GM21825 (cell line): ENCODE measurements around the gene HTR2C.
"Not testable (repeated sequence)": the region's sequence is repeated elsewhere in the genome, so short reads cannot be mapped to it uniquely, and the experiment has no call there.

Source experiments
- ATAC-seq: cut with Tn5 transposase; IDR thresholded peaks from one replicate; pipeline ENCODE4 v1.9.1; 2021; ENCODE audit warnings: mild to moderate bottlenecking, moderate library complexity; ENCODE audit not compliant: unreplicated experiment

Gene HTR2C

DNA sequence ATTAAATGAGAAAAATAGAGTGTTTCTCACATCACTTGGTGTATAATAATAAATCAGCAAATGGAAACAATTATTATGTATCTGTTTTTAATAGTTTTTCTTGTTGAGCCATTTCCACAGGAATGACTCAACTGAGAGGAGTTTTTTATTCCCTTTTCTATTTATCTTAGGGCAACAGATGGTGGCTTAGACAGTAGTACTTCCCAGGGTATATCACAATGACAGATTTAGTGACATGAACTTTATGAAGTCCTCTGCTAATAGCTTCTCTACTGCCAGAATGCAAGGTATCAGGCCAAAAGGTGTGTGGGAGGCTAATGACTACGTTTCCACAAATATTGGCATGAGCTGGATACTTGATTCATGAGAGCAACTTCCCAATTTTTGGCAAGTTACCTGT lies 126.7 kb downstream of the HTR2C start:
- no peak for ATAC-seq

DNA sequence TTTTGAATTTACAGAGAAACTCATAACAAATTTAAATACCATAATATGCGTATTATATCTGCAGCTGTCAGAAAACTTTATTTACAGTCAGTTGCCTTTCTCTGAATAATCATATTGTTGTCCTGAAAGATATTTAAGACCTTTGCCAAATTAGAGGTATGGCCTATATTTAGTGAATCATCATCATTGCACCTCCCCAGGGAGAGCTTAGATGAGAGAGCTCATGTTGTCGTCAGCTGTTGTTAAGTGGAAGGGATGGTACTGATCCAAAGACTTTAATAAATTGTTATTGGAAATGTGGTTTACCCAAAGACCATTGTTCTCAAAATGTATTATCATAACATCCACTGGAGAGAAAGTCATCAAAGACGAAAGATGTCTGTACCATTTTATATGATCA lies 128.6 kb downstream of the HTR2C start:
- no peak for ATAC-seq

DNA sequence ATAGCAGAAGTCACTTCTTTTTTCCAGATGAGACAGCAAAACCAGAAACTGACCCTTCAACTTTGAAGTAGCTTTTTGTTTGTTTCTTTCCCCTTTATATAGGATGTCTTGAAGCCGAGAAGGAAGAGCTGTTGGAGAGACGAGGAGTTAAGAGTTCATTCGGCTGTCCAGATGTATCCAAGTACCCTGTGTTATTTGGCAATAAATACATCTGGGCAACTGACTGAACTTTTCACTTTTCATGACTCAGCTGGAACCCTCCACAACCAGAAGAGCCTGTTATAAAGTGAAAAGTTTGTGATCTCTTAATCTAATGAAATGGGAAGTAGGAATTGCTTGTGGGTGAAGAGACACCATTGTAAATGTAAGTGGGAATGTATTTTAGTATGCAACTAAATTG lies 131.2 kb downstream of the HTR2C start:
- ATAC-seq = no peak

DNA sequence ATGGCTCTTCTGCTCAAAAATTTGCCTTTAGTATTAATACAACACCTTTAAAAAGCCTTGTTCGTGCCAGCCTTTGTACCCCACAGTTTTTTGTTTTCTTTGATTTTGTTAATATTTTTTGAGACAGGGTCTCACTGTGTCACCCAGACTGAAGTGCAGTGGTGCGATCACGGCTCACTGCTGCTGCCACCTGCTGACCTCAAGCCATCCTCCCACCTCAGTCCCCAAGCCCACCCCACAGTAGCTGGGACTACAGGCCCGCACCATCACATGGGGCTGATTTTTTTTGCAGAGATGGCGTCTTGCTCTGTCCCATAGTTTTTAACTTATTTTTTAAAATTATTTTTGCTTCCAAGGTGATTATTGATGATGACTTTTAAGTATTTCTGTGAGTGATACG lies 134.0 kb downstream of the HTR2C start:
- ATAC-seq = no peak

DNA sequence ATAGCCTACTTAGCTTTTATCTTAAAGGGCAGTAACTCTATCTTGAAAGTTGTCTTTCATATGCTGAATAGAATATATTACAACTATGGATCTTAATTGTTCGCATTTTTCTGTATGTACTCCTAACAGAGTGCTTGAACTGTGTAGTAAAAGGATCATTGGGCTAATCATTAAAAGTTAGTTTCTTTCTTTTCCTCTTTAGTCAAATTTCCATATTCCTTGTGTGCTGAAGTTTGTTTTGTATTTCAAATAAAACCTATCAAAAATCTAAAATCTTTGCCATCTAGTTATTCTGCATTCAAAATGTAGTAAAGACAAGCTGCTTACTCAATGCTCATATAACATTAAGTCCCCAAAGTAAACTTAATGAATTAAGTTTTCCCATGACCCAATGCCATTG lies 182.7 kb downstream of the HTR2C start:
- no peak for ATAC-seq

DNA sequence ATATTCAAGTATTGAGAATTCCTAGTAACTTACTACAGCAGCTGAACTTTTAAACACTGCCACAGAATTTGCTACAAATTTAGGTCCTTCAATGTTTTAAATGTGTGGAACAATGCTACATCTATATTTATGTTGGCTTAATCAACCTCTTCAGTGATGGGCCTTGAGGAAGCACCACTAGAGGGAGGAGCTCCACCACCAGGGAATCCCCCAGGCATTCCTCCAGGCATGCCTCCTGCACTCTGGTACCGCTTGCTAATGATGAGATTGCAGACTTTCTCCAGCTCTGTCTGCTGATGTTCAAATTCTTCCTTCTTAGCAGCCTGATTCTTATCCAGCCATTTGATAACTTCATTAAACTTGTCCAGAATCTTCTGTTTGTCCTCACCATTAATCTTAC lies 190.8 kb downstream of the HTR2C start:
- ATAC-seq = no peak

DNA sequence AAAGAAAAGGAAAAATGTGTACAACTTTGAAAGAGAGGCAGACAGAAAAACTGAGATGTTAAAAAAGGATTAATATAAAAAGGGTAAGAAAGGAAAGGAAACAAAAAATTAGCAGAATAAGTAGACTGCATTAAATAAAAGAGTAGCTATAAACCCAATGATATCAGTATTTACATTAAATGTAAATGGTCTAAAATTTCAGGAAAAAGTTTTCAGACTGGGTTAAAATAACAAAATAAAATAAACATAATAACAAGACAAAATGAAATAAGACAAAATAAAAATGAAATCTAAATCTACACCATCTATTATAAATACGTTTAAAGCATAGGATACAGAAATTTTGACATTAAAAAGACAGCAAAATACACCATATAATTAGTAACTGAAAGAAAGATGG lies 199.0 kb downstream of the HTR2C start:
- ATAC-seq = no peak

DNA sequence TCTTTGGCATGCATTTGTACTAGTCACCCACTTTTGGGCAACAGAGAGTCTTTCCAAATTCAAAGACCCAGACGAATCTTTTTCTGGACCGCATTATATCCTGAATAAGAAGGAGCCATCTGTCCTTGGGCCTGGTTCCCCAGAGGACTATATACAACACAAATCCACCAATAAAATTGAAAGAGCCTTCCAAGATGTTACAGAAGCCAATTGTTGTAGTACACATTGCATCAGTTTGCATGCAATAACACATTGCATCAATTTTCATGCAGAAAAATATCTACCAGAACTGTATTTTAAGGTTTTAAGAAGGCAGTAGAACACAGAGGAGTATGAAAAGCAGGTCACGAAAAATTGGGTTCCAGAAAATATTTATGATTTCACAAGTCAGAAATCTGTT lies 203.2 kb downstream of the HTR2C start:
- ATAC-seq = no peak

DNA sequence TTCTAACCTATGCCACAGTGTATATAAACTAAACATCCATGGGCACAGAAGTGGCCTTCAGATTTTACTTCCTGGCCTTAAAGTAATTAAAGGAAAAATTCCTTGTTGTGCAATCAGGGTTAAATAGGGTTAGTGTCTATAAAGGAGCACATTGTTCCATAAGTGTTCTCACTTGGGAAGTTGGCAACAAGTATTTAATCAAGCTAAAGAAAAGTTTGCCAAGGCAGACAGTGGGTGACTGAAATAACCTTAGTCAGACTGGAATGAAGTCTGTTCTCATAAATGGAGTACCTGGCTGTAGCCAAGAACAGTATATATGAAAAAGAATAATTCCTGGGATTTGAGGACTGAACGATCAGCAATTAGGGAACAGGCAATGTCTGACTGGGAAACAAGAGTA lies 213.6 kb downstream of the HTR2C start:
- no peak for ATAC-seq

DNA sequence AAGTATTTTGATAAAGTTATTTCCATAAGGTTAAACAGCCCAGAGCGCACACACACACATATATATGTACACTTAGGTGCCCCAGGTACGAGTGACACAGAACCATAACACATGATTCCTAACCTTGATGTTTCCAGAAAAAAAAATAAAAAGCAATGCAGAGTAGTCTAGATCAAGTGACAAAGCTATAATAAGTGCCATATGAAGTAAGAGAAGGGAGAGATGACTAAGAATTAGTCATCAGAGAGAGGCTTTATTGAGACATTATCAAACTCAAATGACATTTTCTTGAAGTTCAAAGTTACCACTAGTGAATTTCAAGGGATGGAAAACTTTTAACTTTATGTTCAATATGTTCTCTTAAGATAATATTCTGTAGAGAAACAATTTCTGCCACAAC lies 215.0 kb downstream of the HTR2C start:
- ATAC-seq = no peak

DNA sequence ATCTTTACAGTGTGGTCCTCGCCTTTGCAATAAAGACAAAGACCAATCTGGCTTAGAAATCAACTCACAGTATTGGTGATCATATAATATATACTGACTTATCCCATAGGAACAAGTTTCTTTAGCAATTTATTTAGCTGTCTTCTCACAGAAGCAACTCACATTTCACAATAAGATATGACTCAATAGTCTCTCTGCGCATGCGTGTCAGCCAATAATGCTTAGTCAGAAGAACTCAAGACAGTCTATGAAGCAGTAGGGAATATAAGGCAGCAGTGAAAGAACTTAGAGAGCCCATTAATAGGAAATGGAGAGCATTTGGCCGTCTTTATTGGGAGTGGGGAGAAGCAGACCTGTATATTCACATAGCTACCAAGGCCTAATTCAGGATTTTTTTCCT lies 216.8 kb downstream of the HTR2C start:
- no peak for ATAC-seq

DNA sequence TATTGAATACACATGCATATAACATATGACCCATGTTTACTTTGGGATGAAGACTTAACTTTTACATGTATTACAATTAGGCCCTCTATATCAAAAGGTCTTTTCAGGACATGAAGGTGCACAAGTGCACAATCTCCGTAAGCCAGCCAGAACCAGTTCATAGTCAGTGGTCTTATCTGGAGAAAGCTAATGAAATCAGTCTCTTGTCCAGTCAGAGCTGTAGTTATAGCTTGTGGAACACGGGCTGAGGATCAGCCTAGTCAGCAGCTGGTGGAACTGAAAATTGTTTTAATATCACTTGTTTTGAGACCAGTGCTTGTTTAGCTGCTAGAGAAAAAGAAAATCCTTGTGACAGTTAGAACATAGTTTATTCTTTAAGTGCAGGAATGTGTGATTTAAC lies 235.6 kb downstream of the HTR2C start:
- no peak for ATAC-seq

DNA sequence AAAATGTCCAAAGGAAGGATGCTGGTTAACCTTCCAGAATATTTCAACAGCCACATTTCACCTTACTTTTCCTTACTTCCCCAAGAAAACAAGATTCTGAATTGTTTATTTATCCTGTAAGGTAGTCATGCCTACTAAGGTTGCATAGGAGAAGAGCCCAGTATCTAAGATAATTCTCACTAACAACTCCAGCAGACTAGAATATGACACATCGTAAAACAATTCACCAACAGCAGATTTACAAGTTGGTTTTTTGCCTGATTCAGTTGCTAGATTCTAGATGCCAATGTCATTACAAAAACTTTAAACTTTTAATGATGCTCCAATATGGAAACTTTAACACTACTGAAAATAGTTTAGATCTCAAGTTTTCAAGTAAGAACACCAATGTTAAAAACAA lies 257.2 kb downstream of the HTR2C start:
- no peak for ATAC-seq

DNA sequence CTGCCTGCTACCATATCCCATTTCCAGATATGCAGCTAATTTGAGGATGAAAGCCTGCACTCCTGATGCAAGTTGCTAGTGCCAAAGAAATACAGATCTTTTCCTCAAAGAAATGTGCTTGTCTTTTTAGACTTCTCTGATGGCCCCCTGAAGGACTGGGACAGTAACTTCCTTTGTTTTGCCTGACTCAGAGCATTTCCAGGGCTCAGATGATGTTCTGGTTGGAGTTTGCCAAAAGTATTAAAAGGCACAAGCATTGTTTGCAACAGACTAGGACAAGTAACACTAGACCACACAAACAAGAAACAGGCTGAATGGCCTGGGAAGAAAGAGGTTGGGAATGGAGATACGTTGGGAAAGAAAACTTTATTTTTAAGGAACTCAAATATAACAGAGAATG lies 258.3 kb downstream of the HTR2C start:
- no peak for ATAC-seq

DNA sequence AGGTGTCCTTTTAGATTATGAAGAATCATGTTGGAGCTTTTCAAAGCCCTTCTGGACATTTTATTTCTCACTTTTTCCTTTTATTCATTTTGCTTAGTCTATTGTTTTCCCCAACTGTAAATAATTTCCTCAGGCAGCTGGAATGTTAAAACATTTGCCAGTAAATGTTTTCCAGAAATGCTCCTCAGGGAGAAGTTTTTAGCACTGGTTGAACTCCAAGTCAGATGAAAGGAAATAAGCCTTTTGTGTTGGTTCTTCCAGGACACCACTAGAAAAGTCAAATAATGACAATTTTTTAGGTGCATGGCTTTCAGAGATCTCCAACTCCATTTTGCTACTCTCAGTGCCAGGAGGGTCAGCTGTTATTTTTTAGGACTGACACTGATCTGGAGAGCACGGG lies 305.6 kb downstream of the HTR2C start:
- no peak for ATAC-seq

DNA sequence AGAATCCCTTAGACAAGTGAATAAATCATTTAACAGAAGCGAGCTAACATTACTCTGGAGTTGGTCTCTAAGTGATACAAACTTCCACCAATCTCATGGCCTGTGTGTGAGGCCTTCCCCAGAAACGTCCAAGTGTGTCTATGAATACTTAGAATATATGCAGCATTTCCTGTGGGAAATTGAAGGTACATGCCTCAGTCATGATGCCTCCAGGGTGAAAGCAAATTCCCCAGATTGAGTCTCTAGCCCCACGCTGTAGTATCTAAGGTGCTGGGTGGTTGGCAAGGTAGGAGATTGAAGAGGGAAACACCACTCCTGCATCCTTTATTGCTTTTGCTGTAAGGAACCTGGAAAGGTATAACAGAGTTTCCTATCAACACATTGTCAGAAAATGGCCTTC lies 319.7 kb downstream of the HTR2C start:
- no peak for ATAC-seq

DNA sequence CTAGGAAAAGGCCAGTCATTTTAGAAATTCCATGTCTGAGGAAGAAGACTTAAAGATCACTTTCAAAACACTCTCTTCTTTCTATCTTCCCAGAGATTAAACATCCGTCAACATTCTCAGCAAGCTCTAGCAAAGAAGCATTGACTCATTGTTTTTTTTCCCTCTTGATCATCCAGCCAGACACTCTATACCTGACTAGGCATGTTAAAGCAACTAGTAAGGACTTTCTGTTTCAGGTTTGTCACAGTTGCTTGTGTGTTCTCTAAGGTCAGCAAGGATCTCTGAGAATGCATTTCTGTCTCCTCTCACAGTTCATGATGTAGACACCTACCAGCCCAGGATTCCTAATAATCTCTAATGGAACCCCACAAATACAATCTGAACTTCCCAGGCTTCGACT lies 321.4 kb downstream of the HTR2C start:
- ATAC-seq = no peak

DNA sequence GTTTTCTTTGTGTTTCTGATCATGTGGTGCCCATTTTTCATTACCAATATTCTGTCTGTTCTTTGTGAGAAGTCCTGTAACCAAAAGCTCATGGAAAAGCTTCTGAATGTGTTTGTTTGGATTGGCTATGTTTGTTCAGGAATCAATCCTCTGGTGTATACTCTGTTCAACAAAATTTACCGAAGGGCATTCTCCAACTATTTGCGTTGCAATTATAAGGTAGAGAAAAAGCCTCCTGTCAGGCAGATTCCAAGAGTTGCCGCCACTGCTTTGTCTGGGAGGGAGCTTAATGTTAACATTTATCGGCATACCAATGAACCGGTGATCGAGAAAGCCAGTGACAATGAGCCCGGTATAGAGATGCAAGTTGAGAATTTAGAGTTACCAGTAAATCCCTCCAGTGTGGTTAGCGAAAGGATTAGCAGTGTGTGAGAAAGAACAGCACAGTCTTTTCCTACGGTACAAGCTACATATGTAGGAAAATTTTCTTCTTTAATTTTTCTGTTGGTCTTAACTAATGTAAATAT lies 323.2 kb downstream of the HTR2C start:
- no peak for ATAC-seq

DNA sequence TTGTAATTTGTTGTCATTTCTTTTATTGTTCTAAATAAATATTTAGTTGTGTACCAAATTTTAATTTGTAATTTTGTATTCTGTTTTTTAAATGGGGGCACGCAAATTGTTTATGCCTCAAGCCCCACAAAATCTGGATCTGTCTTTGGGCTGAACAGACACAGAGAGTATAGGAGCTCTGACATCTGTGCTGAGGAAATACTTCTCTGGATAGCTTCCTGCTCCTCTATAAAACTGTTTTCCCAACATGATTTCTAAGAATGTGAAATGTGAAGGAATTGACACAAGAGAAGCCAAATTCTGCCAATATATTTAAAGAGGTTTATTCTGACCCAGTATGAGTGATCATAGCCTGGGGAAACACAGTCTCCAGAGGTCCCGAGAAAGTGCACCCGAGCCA lies 340.5 kb downstream of the HTR2C start:
- no peak for ATAC-seq

DNA sequence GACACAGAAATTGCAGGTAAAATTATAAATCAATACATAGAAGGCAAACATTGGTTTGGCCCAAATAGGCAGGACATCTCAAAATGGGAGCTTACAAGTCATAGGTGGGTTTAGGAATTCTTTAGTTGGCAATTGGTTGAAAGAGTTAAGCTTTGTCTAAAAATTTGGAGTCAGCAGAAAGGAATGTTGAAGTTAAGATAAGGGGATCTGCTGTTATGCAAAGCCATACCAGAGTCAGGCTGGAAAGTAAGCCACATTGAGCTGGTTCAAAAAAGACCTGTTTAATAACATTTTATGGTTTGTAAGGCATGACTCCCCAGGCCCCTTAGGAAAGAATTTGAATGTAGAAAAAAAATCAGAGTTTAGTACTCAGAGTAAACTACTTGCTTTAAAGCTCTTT lies 341.0 kb downstream of the HTR2C start:
- ATAC-seq = no peak

DNA sequence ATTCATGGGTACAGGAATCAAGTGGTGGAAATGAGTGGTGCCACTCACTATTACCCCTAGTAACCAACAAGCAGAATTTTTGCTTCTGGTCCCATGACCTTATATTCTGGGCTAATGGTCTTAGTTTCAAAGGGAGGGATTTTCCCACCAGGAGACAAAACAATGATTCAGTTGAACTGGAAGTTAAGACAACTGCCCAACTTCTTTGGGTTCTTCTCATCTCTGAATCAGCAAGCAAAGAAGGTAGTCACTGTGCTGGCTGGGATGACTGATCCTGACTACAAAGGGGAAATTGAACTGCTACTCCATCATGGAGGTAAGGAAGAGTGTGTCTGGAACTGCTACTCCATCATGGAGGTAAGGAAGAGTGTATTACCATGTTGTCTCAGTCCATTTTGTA lies 346.3 kb downstream of the HTR2C start:
- ATAC-seq = no peak

DNA sequence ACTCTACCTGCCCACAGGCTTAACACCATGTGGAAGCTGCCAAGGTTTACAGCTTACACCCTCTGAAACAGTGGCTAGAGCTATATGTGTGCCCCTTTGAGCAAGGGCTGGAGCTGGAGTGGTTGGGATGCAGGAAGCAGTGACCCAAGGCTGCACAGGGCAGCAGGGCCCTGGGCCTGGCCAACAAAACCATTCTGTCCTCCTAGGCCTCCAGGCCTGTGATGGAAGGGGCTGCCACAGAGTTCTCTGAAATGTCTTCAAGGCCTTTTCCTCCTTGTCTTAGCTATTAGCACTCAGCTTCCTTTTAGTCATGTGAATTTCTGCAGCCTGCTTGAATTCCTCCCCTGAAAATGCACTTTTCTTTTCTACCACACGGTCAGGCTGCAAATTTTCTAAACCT lies 348.7 kb downstream of the HTR2C start:
- no peak for ATAC-seq

DNA sequence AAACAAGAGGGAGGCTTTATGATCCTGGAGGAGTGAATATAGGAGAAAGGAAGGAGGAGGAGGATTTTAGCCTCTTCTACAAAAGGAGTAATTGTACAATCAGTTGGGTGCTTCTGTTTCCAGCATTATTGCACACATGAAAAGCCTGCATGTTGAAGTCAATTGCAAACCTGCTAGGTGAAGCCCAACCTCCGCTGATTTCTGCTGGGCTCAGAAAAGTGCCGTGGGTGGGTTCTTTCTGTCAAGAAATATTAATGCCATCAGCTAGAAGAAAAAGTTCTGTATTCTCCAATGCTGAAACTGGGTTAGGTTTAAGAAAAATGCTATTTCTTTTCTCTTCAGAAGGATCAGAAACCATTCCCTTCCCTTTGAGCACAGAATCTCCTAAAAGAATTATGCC lies 349.4 kb downstream of the HTR2C start:
- ATAC-seq = not testable (repeated sequence)

DNA sequence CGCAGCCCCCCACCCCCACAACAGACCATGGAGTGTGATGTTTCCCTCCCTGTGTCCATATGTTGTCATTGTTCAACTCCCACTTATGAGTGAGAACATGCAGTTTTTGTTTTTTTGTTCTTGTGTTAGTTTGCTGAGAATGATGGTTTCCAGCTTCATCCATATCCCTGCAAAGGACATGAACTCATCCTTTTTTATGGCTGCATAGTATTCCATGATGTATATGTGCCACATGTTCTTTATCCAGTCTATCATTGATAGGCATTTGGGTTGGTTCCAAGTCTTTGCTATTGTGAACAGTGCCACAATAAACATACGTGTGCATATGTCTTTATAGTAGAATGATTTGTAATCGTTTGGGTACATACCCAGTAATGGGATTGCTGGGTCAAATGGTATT lies 353.2 kb downstream of the HTR2C start:
- ATAC-seq = not testable (repeated sequence)
